Small intestine (tissue), 7 donors: ENCODE data around the gene CLEC16A. TPM values are rescaled to one million over a fixed set of nuclear protein-coding genes. Genes with fewer than 3 reads are reported as not detected.

Experiments
- DNase-seq, 2 donors: peaks; one replicate each; pipeline versions ENCODE4 v3.0.0 to v3.0.0-alpha.2; 2013
- FAIRE-seq: peaks from 2 replicates; lab custom pipeline; 2012; peaks lifted over from hg19 to GRCh38; lab: Jason Lieb, UNC
- H3K27ac ChIP-seq, 3 donors: one replicate each; pipeline ENCODE4 v1.5.1; 2013; ENCODE audit warnings: low read length in 2 of 3, mild to moderate bottlenecking in 2 of 3, control low read depth in 1 of 3, inconsistent platforms in 1 of 3, low read depth in 1 of 3, moderate library complexity in 1 of 3
- H3K27me3 ChIP-seq, 3 donors: one replicate each; pipeline ENCODE4 v1.6.1; 2013; ENCODE audit warnings: low read length in 3 of 3, inconsistent platforms in 1 of 3; ENCODE audit not compliant: control insufficient read depth in 3 of 3, insufficient read depth in 3 of 3
- H3K36me3 ChIP-seq, 3 donors: one replicate each; pipeline ENCODE4 v1.6.1; 2013; ENCODE audit warnings: low read length in 3 of 3, inconsistent platforms in 1 of 3, low read depth in 1 of 3, mild to moderate bottlenecking in 1 of 3, moderate library complexity in 1 of 3; ENCODE audit not compliant: control insufficient read depth in 3 of 3, insufficient read depth in 2 of 3
- H3K4me1 ChIP-seq, 3 donors: one replicate each; pipeline ENCODE4 v1.6.1; 2013; ENCODE audit warnings: low read length in 2 of 3, inconsistent platforms in 1 of 3, low read depth in 1 of 3, mild to moderate bottlenecking in 1 of 3, moderate library complexity in 1 of 3; ENCODE audit not compliant: control insufficient read depth in 3 of 3, insufficient read depth in 2 of 3
- H3K4me3 ChIP-seq, 3 donors: one replicate each; pipeline ENCODE4 v1.5.1; 2013; ENCODE audit warnings: low read length in 3 of 3, control low read depth in 1 of 3, inconsistent platforms in 1 of 3, low read depth in 1 of 3, mild to moderate bottlenecking in 1 of 3, moderate library complexity in 1 of 3
- H3K9me3 ChIP-seq, 2 donors: one replicate each; pipeline ENCODE4 v1.6.1; 2013; ENCODE audit warnings: low read depth in 1 of 2, low read length in 1 of 2; ENCODE audit not compliant: control insufficient read depth in 2 of 2, insufficient read depth in 1 of 2
- WGBS, 3 donors: extraction: QIAGEN DNeasy Blood & Tissue Kit; methylation state at CpG; one replicate each; pipeline ENCODE4 v1.1.7; 2013; 5-methylcytosine and 5-hydroxymethylcytosine counted together
- polyA plus RNA-seq, 4 donors: library from polyadenylated mRNA; stranded (reverse) in 3 of 4; unstranded in 1 of 4; fragments of 200-250 nt in 3 of 4; fragments of 120-200 nt in 1 of 4; gene quantifications; one replicate each; pipeline versions ENCODE4 v1.2.1 to v1.2.3, GENCODE V29; 2013
- donor health status: healthy with polysubstance abuse.
- donor health status: control.
- donor health status: control.
- donor health status: Bipolar disorder and iron deficiency.
- donor health status: healthy.

CLEC16A gene
- polyA plus RNA-seq, 4 donors = 12.2 to 23.5 (median 14.1) TPM

- FAIRE-seq (no peak), DNase-seq (no peak)
- Histone ChIP-seq H3K27ac (no peak overlapping the region), H3K36me3 (peaks cover 0 to 15% (median 0%) of the 10 kb centered on the region in 3 donors), H3K4me3 (no peak overlapping the region), H3K27me3 (no peaks in the 10 kb centered on the region), H3K4me1 (peaks cover 3 to 13% (median 6%) of the 10 kb centered on the region in 3 donors), H3K9me3 (no peaks in the 10 kb centered on the region)
- WGBS, 3 donors = 83 to 97% (median 89%) methylated on average over 4 of the region's 4 CpGs
Measured at GRCh38 chr16:11144122-11144521, 199.8 kb downstream of the CLEC16A start.

- peaks cover 0 to 3% (median under 1%) of the 10 kb centered on the region in 3 donors for H3K4me1 ChIP-seq
- no peak overlapping the region for H3K27ac ChIP-seq
- no peak for FAIRE-seq
- H3K9me3 ChIP-seq = no peaks in the 10 kb centered on the region
- peaks cover 0 to 15% (median 0%) of the 10 kb centered on the region in 3 donors for H3K36me3 ChIP-seq
- H3K27me3 ChIP-seq = no peaks in the 10 kb centered on the region
- DNase-seq = no peak
- WGBS, 3 donors = 79 to 90% (median 82%) methylated on average over 13 of the region's 13 CpGs
- H3K4me3 ChIP-seq = no peak overlapping the region
Measured at GRCh38 chr16:11145173-11145818, 200.9 kb downstream of the CLEC16A start.

- H3K36me3 ChIP-seq = peaks cover 0 to 13% (median 0%) of the 10 kb centered on the region in 3 donors
- H3K27ac ChIP-seq = no peak overlapping the region
- DNase-seq (no peak), FAIRE-seq (no peak)
- no peaks in the 10 kb centered on the region for H3K9me3 ChIP-seq
- no peak overlapping the region for H3K4me3 ChIP-seq
- WGBS, 3 donors = 93 to 96% (median 94%) methylated on average over 7 of the region's 7 CpGs
- no peaks in the 10 kb centered on the region for H3K27me3 ChIP-seq
- H3K4me1 ChIP-seq = no peaks in the 10 kb centered on the region
Measured at GRCh38 chr16:11145819-11146211, 201.5 kb downstream of the CLEC16A start.

GRCh38 chr16:11147033-11147753, 202.8 kb downstream of the CLEC16A start:
- WGBS, 3 donors = 44 to 75% (median 59%) methylated on average over 9 of the region's 9 CpGs
- H3K36me3 ChIP-seq = peaks cover 0 to 10% (median 0%) of the 10 kb centered on the region in 3 donors
- H3K27ac ChIP-seq = peak overlapping the region in 1 of 3 donors; percentile 27
- no peaks in the 10 kb centered on the region for H3K9me3 ChIP-seq
- H3K27me3 ChIP-seq = no peaks in the 10 kb centered on the region
- FAIRE-seq (no peak), DNase-seq (peak; percentile 76 to 86)
- H3K4me3 ChIP-seq = no peak overlapping the region
- H3K4me1 ChIP-seq = no peaks in the 10 kb centered on the region

- WGBS, 3 donors = 85 to 93% (median 88%) methylated on average over 8 of the region's 8 CpGs
- Histone ChIP-seq H3K9me3 (no peaks in the 10 kb centered on the region), H3K27ac (no peak overlapping the region), H3K4me1 (no peaks in the 10 kb centered on the region), H3K36me3 (peaks cover 0 to 10% (median 0%) of the 10 kb centered on the region in 3 donors), H3K27me3 (no peaks in the 10 kb centered on the region), H3K4me3 (no peak overlapping the region)
- FAIRE-seq = no peak
- no peak for DNase-seq
Measured at GRCh38 chr16:11147754-11148444, 203.5 kb downstream of the CLEC16A start.

GRCh38 chr16:11149011-11149616, 204.8 kb downstream of the CLEC16A start:
- WGBS, 3 donors = 84 to 89% (median 87%) methylated on average over 5 of the region's 5 CpGs
- H3K4me3 ChIP-seq = no peak overlapping the region
- no peaks in the 10 kb centered on the region for H3K4me1 ChIP-seq
- DNase-seq (no peak), FAIRE-seq (no peak)
- no peaks in the 10 kb centered on the region for H3K27me3 ChIP-seq
- peaks cover 0 to 5% (median 0%) of the 10 kb centered on the region in 3 donors for H3K36me3 ChIP-seq
- no peaks in the 10 kb centered on the region for H3K9me3 ChIP-seq
- H3K27ac ChIP-seq = no peak overlapping the region

- Histone ChIP-seq H3K36me3 (peaks cover 0 to 6% (median 0%) of the 10 kb centered on the region in 3 donors), H3K27me3 (no peaks in the 10 kb centered on the region), H3K4me3 (no peak overlapping the region), H3K4me1 (no peaks in the 10 kb centered on the region), H3K9me3 (no peaks in the 10 kb centered on the region), H3K27ac (no peak overlapping the region)
- no peak for FAIRE-seq
- DNase-seq = no peak
- WGBS, 3 donors = 96 to 98% (median 97%) methylated on average over 5 of the region's 5 CpGs
Measured at GRCh38 chr16:11150190-11150589, 205.8 kb downstream of the CLEC16A start.
